Psoas muscle (tissue), 8 donors: Measurements from ENCODE around the gene CST11. TPM values are rescaled to one million over a fixed set of nuclear protein-coding genes. Genes with fewer than 3 reads are reported as not detected.

Source experiments
- ATAC-seq, 4 donors: fragments of 200-7000 bp; cut with Tn5 transposase; one replicate each; pipeline ENCODE4 v1.9.1; 2020; ENCODE audit warnings: moderate library complexity in 3 of 4, mild to moderate bottlenecking in 2 of 4
- DNase-seq, 2 donors: peaks; one replicate each; pipeline ENCODE4 v3.0.0-alpha.2; 2020
- H3K27ac ChIP-seq: fragments of 200-600 bp; one replicate; pipeline ENCODE4 v1.8.0; 2022
- H3K27me3 ChIP-seq, 3 donors: fragments of 200-600 bp in 1 of 3; one replicate each; pipeline versions ENCODE4 v1.6.1 to v1.8.0; 2013 to 2022; ENCODE audit warnings: low read length in 2 of 3, mild to moderate bottlenecking in 2 of 3, moderate library complexity in 1 of 3; ENCODE audit not compliant: insufficient read depth in 3 of 3
- H3K36me3 ChIP-seq, 2 donors: fragments of 200-600 bp in 1 of 2; one replicate each; pipeline versions ENCODE4 v1.6.1 to v1.8.0; 2013 to 2022; ENCODE audit warnings: low read depth in 1 of 2, mild to moderate bottlenecking in 1 of 2, moderate library complexity in 1 of 2; ENCODE audit not compliant: insufficient read depth in 1 of 2
- H3K4me1 ChIP-seq: fragments of 200-600 bp; one replicate; pipeline ENCODE4 v1.8.0; 2022
- H3K4me3 ChIP-seq: fragments of 200-600 bp; one replicate; pipeline ENCODE4 v1.8.0; 2022; ENCODE audit warnings: mild to moderate bottlenecking
- H3K9me3 ChIP-seq: fragments of 200-600 bp; one replicate; pipeline ENCODE4 v1.8.0; 2022
- CTCF ChIP-seq: fragments of 200-600 bp; IDR thresholded peaks from one replicate; pipeline ENCODE4 v1.8.0; 2022; ENCODE audit warnings: antibody characterized with exemption
- WGBS, 3 donors: extraction: QIAGEN DNeasy Blood & Tissue Kit; methylation state at CpG; one replicate each; pipeline versions ENCODE4 v1.1.6 to v1.1.7; 2013; 5-methylcytosine and 5-hydroxymethylcytosine counted together
- intact Hi-C, 2 donors: fragments of 100-400 bp; cut with DNase I; formaldehyde crosslinking; loops; one replicate each; pipeline versions ENCODE4 v1.11.0 to v1.14.2; 2022
- polyA plus RNA-seq, 3 donors: library from polyadenylated mRNA; stranded (reverse); fragments of 200-250 nt; gene quantifications; one replicate each; pipeline ENCODE4 v1.2.3, GENCODE V29; 2013
- total RNA-seq, 4 donors: library from RNA; stranded (reverse); fragmentation: NEBNext Ultra II Directional in 2 of 4; extraction: Animal tissue kit (Norgen Biotek cat#: 25700) in 2 of 4; gene quantifications; one replicate each; pipeline versions ENCODE4 v1.2.1 to v1.2.4, GENCODE V29; 2021 to 2023
- donor health status: healthy with polysubstance abuse.
- donor health status: DM: no; HTN: no; CAD: no; lungs with moderate emphysema.
- donor health status: Bipolar disorder and iron deficiency.
- donor health status: healthy.
- donor health status: DM: yes; HTN: yes; CAD: no.
- donor health status: DM: no; HTN: no; CAD: no.
- donor health status: DM: no; HTN: no; CAD: no.
- donor health status: DM: yes; HTN: yes; CAD: no.

The CST11 gene
- total and polyA plus RNA-seq, 7 donors = not detected

- TF ChIP-seq CTCF = no peak
- DNase-seq = no peak
- intact Hi-C loops = no loop called here
- Histone ChIP-seq H3K36me3 (no peaks in the 10 kb centered on the region), H3K4me1 (no peaks in the 10 kb centered on the region), H3K9me3 (no peaks in the 10 kb centered on the region), H3K4me3 (no peak overlapping the region), H3K27me3 (peaks cover 0 to 7% (median 0%) of the 10 kb centered on the region in 3 donors), H3K27ac (no peak overlapping the region)
- no peak for ATAC-seq
- 81 to 87% (median 85%) methylated on average over 15 of the region's 15 CpGs for WGBS, 3 donors
Measured at GRCh38 chr20:23453549-23454543, 1.2 kb upstream of the CST11 start.

GRCh38 chr20:23451956-23452487 is 654 bp downstream of the CST11 start:
- DNase-seq (no peak), ATAC-seq (no peak)
- Histone ChIP-seq H3K4me1 (no peaks in the 10 kb centered on the region), H3K27me3 (peaks cover 0 to 7% (median 0%) of the 10 kb centered on the region in 3 donors), H3K36me3 (no peaks in the 10 kb centered on the region), H3K4me3 (no peak overlapping the region), H3K9me3 (no peaks in the 10 kb centered on the region), H3K27ac (no peak overlapping the region)
- intact Hi-C loops = no loop called here
- TF ChIP-seq CTCF = no peak
- 70 to 78% (median 76%) methylated on average over 11 of the region's 11 CpGs for WGBS, 3 donors

- DNase-seq (no peak), ATAC-seq (no peak)
- Histone ChIP-seq H3K4me3 (no peak overlapping the region), H3K4me1 (no peaks in the 10 kb centered on the region), H3K9me3 (no peaks in the 10 kb centered on the region), H3K36me3 (no peaks in the 10 kb centered on the region), H3K27ac (no peak overlapping the region), H3K27me3 (peaks cover 0 to 7% (median 0%) of the 10 kb centered on the region in 3 donors)
- TF ChIP-seq CTCF = no peak
- 88 to 100% (median 91%) methylated on average over 1 of the region's 1 CpG for WGBS, 3 donors
- intact Hi-C loops = no loop called here
Measured at GRCh38 chr20:23450877-23451276, 1.8 kb downstream of the CST11 start.

- TF ChIP-seq CTCF = no peak
- WGBS, 3 donors = 53 to 67% (median 60%) methylated on average over 3 of the region's 3 CpGs
- no peaks in the 10 kb centered on the region for H3K4me1 ChIP-seq
- no peak for ATAC-seq
- H3K27me3 ChIP-seq = peaks cover 0 to 7% (median 0%) of the 10 kb centered on the region in 3 donors
- no peak overlapping the region for H3K27ac ChIP-seq
- no peak for DNase-seq
- intact Hi-C loops = loop anchor here in 1 of 2 donors (10.0 kb wide), 1 partner anchor 545 kb away; no protein-coding TSS in a partner anchor
- no peaks in the 10 kb centered on the region for H3K9me3 ChIP-seq
- H3K4me3 ChIP-seq = no peak overlapping the region
- H3K36me3 ChIP-seq = no peaks in the 10 kb centered on the region
Measured at GRCh38 chr20:23449421-23449820, 3.3 kb downstream of the CST11 start.
